SK-N-MC (cell line): ENCODE data around the gene YWHAB.

ENCODE experiments used
- EZH2 ChIP-seq: fragments of 200-600 bp; sonication (generic); IDR thresholded peaks from one replicate; pipeline ENCODE4 v1.6.1; 2017; ENCODE audit warnings: antibody characterized with exemption
- FOXP2 ChIP-seq: optimal IDR thresholded peaks from 2 replicates; pipeline ENCODE3; 2011; ENCODE audit warnings: mild to moderate bottlenecking, moderate library complexity; ENCODE audit not compliant: insufficient read depth; ENCODE audit errors: extremely low read length, control extremely low read depth
- POLR2AphosphoS5 ChIP-seq: IDR thresholded peaks from 2 replicates; pipeline ENCODE4 v1.6.1; 2012; ENCODE audit warnings: mild to moderate bottlenecking, low read depth, low read length, borderline replicate concordance

DNA sequence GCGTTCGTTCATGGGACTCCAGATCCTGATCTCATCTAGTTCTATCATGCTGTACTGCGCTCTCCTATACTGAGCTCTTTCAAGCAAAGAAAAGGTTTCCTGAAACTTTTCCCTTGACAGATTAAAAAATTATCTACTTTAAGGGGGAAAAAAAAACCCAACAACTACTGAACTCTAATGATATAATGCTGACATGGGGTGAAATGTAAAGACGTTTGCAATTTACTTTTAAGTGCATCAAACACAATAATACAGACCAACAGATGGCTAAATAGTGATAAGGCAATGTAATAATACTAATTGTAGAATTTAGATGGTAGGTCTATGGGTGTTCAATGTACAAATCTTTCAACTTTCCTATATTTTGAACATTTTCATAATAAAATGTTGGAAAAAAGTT, 58.3 kb downstream of the YWHAB start:
- no peak for TF ChIP-seq EZH2
- no peak for TF ChIP-seq POLR2AphosphoS5
- TF ChIP-seq FOXP2, result no peak
